Measurements from ENCODE around the gene ARV1.

The ARV1 gene

DNA sequence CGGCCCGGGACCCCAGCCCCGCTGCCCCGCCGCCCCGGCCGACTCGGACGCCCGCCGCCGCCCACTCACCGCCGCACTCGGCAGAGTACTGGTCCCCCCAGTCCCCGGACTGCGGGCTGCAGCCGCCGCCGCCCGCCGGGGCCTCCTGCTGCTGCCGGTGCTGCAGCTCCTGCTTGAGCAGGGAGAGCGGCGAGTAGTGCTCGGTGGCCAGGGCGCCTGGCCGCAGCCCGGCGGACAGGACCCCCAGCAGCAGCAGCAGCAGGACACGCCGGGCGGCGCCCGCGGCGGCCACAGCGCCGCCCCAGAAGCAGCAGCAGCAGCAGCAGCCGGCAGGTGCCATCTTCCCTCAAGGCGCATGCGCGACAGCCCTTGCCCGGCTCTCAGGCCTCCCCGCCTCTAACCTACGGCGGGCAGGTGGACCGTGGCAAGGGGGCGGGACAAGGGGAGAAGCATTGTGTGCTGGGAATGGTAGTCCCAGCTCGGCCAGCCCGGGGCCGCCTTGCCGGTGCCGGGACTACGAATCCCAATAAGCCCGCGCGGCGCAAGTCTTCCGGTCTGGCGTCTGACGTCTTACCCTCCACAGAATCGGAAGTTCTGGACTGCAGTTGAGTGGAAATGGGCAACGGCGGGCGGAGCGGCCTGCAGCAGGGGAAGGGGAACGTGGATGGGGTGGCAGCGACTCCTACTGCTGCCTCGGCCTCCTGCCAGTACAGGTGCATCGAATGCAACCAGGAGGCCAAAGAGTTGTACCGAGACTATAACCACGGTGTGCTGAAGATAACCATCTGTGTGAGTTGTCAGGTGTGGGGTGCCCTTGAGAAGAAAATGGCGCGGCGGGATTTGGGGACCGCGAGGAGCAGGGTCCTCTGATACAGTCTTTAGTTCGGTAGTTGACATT is at the start of gene ARV1, which contains the start of gene TTC13:
Gene ARV1 (plus strand): TSS at position 604 of the 898 bp plus-strand sequence. CDS start 12 bp downstream, at position 616.
Gene TTC13 (minus strand): TSS at position 371 of the 898 bp plus-strand sequence. CDS start 31 bp downstream, at position 340.
- DNase-seq: peak; percentile 86 to 97 (median 92)

DNA sequence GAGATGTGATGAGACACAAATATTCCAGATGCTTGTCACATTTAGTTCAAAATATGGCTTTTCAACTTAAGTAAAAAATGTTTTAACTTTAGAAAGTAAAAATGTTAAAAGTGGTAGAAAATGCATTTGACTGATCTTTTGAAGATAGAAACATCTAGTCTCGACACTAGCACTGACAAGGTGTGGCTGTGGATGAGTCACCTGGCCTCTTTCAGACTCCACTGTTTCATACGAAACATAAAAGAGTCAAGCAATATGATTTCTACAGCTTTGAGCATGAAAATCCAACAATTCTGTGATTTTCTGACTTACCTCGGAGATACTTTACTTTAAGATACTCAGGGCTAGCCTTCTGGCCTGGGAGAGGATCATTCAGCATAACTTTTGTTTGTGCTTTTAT is 47.9 kb upstream of the ARV1 start:
- no peak for DNase-seq

DNA sequence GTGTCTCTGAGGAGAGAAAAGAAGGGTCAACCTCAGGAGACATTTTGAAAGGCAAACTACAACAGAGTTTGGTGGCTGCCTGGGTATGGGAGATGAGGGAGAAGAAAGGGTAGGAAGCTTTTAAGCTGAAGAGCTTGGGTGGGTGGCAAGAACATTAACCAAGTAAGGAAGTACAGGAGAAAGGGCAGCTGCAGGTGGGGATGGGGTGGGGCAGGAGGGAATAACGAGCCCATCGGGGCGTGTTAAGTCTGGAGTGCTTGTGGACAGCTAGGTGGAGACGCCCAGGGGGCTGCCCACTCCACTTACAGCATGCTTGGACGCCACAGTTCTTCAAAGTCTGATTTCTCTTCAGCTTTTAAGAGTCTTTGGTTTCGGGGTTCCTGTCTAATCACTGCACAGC is 43.0 kb upstream of the ARV1 start:
- DNase-seq: no peak

DNA sequence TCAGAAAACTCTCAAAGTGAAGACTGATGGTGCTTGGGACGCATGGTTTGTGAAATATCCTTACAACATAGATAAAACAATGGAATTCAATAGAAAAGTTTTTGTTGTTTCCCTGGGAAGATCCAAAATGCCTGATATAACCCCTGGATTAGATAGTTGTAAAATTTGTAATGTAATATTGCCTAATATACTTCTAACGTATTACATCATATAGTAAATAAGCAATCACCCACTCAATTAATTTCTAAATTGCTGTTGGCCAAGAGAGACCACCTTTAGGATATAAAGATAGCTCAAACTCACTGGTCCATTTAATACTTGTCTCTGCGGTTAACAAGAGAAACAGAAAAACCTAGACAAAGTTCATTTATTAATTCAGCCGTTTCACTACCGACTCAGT is 42.4 kb upstream of the ARV1 start:
- DNase-seq: no peak

- no peak for DNase-seq
Observed at GRCh38 chr1:230937371-230937770, 41.5 kb upstream of the ARV1 start.

DNA sequence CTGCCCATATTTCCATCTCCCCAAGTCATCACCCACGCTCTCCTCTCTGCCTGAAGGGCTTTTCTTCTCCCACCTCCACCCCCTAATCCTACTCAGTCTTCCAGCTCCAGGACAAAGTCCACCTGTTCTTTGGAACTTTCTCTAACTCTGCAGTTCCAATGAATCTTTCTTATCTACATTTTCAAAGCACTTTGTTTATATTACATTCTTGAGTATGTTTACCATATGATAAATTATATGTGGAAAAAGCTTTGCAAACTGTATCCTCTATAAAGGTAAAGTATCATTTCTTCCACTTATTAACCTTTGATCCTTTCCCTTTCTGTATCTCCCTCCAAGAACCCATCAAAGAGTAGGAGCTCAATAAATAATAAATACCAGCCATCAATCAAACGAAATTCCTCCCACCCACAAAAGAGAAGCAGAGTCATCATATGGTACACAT is 39.9 kb upstream of the ARV1 start:
- DNase-seq: no peak

- no peak for DNase-seq
Observed at GRCh38 chr1:230939806-230940489, 38.9 kb upstream of the ARV1 start.

- DNase-seq: no peak
Observed at GRCh38 chr1:230940848-230941247, 38.0 kb upstream of the ARV1 start.

- DNase-seq: no peak
Observed at GRCh38 chr1:230943048-230943593, 35.8 kb upstream of the ARV1 start.

DNA sequence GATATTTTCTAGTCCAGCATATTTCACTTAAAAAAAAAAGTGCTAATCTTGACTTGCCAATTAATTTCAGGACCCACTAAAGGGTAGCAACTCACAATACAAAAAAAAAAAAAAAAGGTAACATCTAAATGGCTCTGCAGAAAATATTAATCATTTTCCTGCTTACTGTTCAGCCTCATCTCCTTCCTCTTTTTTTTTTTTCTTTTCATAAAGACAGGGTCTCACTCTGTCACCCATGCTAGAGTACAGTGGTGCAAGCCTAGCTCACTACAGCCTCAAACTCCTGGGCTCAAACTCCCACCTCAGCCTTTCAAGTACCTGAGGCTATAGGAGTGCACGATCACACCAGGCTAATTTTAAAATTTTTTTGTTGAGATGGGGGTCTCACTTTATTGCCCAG is 30.6 kb upstream of the ARV1 start:
- DNase-seq: no peak

DNA sequence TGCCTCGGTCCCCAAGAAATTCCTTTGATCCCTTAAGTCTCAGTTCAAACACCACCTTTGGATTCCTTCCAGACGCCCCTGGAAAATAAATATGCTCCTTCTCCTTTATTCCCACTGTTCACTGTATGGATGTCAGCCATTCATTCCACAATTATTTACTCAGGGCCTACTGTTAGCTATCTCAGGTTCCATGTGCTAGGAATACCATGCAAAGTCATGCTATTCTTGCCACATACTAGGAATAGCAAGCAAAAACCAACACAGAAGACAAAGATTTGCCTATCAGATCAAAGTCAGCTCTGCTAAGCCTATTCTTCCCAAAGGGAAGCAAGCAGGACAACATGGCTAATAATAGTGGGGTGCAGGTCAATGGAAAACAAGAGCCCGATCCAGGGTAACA is 30.0 kb upstream of the ARV1 start:
- no peak for DNase-seq

DNA sequence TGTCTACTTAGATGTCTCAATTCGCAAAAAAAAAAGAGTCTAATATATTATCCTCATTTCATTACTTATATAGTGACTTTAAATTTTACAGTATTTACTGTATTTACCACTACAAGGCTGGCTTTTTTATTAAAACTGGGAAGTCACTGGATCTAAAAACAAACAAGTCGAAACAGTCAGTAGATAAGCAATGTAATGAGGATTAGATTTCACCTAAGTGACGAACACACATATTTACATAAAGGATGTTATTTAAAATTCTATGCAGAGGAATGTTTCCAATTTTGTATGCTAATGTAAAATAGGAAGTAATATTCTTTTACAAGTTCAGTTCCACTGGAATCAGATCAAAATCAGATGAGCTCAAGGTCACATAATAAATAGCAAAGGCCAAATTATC is 28.5 kb upstream of the ARV1 start:
- DNase-seq: no peak

DNA sequence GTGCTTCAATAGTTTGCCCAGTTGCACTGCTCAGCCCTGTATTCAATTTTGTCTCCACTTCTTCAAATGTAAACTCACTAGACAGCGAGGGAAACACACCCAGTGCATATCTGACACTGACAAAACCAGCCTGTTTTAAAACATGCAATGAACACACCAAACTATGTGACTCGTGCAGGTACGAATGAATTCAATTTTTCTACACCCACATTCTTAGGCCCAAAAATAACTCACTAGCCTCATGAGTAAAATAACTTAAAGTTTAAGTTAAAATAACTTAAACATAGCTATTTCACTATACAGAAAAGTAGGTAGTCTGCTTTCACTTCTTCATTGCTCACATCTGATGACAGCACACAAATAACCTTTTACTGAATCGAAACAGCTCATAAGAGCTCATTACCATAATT is 21.3 kb upstream of the ARV1 start:
- DNase-seq: no peak

DNA sequence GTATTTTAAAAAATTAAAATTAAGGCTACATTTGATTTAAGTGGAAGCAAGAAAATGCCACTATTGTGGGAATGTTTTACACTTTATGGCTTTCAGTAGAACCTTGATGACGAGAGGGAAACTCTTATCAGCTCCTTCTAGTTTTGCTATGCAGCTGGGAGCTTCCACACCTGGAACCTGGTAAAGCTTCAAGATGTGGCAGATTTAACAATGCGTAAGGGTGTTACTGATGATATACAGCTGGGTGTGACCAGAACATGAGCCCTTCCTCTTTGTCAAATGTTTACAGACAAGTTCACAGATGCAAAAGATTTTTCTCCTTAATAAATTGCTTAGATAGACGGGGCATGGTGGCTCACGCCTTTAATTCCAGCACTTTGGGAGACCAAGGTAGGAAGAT is 20.5 kb upstream of the ARV1 start:
- DNase-seq: no peak

DNA sequence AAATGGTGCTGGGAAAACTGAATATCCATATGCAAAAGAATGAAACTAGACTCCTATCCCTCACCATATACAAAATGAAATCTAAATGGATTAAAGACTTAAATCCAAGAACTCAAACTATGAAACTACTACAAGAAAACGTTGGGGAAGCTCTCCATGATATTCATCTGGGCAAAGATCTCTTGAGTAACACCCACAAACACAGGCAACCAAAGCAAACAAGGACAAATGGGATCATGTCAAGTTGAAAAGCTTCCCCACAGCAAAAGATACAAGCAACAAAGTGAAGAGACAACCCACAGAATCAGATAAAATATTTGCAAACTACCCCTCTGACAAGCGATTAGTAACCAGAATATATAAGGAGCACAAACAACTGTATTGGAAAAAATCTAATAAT is 14.0 kb upstream of the ARV1 start:
- no peak for DNase-seq

GRCh38 chr1:230965535-230965934 is 13.4 kb upstream of the ARV1 start:
- no peak for DNase-seq

DNA sequence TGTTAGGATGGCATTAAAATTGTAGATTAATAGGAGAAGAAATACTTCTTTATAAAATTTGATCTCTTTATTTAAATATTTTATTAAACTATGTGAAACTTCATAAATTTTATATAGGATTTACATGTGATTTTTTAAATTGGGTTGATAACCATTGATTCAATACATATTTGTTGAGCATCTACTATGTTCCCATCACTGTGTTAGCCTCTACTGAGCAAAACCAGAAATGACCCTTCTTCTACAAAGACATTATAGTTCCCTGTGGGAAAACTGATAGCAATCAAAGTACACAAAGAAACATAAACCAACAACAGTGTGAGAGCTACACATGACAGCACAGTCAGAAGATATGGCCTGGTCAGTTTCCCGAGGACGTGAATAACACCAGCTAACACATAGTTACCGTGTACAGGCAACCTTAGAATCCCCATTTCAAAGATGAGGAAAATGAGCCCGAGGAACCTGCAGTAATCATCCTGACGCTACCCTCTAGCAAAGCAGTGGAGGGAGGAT is 12.5 kb upstream of the ARV1 start:
- no peak for DNase-seq

- no peak for DNase-seq
Observed at GRCh38 chr1:230970432-230970831, 8.5 kb upstream of the ARV1 start.

GRCh38 chr1:230971771-230972170 is 7.1 kb upstream of the ARV1 start:
- no peak for DNase-seq

DNA sequence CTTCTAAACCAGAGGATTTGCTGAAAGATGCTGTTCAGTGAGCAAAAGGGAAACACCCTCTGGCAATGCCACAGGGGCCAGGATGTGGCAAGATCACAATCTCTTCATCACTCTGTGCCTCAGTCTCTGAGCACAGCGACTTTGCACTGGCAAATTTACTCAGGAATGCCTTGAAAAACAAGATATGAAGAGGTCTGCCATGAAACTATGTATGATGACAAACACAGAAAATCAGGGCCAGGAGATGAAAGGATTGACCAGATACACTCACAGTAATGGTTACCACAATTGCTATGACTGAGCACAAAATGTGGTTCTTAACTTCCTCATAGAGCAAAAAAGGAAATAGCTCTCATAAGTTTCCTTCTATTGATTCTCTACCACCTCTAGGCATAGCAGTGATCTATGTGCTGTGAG is 6.0 kb upstream of the ARV1 start:
- peak; percentile 42 to 85 (median 68) for DNase-seq

GRCh38 chr1:230975636-230976035 is 3.3 kb upstream of the ARV1 start:
- DNase-seq: no peak

GRCh38 chr1:230976360-230976759 is 2.5 kb upstream of the ARV1 start:
- no peak for DNase-seq
